HG03432 (cell line): ENCODE measurements around the gene SNHG17.
"Not testable (repeated sequence)": the region's sequence is repeated elsewhere in the genome, so short reads cannot be mapped to it uniquely, and the experiment has no call there.

Source experiments
- ATAC-seq: cut with Tn5 transposase; IDR thresholded peaks from one replicate; pipeline ENCODE4 v1.9.1; 2021; ENCODE audit warnings: mild to moderate bottlenecking, moderate library complexity; ENCODE audit not compliant: unreplicated experiment

SNHG17 gene

GRCh38 chr20:38447931-38448675, 13.0 kb upstream of the SNHG17 start:
- ATAC-seq = no peak

GRCh38 chr20:38447251-38447661, 12.1 kb upstream of the SNHG17 start:
- ATAC-seq = no peak

- ATAC-seq = peak; percentile 85
Observed at GRCh38 chr20:38446441-38447209, 11.5 kb upstream of the SNHG17 start.

- ATAC-seq = no peak
Observed at GRCh38 chr20:38445901-38446425, 10.8 kb upstream of the SNHG17 start.

- ATAC-seq = no peak
Observed at GRCh38 chr20:38445381-38445796, 10.3 kb upstream of the SNHG17 start.

- no peak for ATAC-seq
Observed at GRCh38 chr20:38441916-38442315, 6.8 kb upstream of the SNHG17 start.

- ATAC-seq = not testable (repeated sequence)
Observed at GRCh38 chr20:38441110-38441509, 6.0 kb upstream of the SNHG17 start.

GRCh38 chr20:38437796-38438195, 2.7 kb upstream of the SNHG17 start:
- no peak for ATAC-seq

GRCh38 chr20:38435555-38435939, 419 bp upstream of the SNHG17 start:
- ATAC-seq = peak; percentile 9

- ATAC-seq = peak; percentile 24
Observed at GRCh38 chr20:38434301-38434741, 807 bp downstream of the SNHG17 start.

- no peak for ATAC-seq
Observed at GRCh38 chr20:38433304-38433972, 1.7 kb downstream of the SNHG17 start.

GRCh38 chr20:38432870-38433269, 2.3 kb downstream of the SNHG17 start:
- not testable (repeated sequence) for ATAC-seq

- no peak for ATAC-seq
Observed at GRCh38 chr20:38432292-38432691, 2.8 kb downstream of the SNHG17 start.

GRCh38 chr20:38430679-38431325, 4.3 kb downstream of the SNHG17 start:
- no peak for ATAC-seq

GRCh38 chr20:38429301-38429700, 5.8 kb downstream of the SNHG17 start:
- no peak for ATAC-seq

GRCh38 chr20:38428800-38429199, 6.3 kb downstream of the SNHG17 start:
- ATAC-seq = no peak

- ATAC-seq = no peak
Observed at GRCh38 chr20:38427655-38428023, 7.5 kb downstream of the SNHG17 start.

- ATAC-seq = no peak
Observed at GRCh38 chr20:38426006-38426897, 8.9 kb downstream of the SNHG17 start.

GRCh38 chr20:38424401-38424800, 10.7 kb downstream of the SNHG17 start:
- no peak for ATAC-seq

GRCh38 chr20:38423541-38423940, 11.6 kb downstream of the SNHG17 start:
- ATAC-seq = no peak
